HEK293 (cell line): ENCODE measurements around the gene PSMG1.

Experiments
- CTCF ChIA-PET: fragments of 350-600 bp; formaldehyde crosslinking; extraction: SDS; loops from one replicate; lab custom pipeline; 2021; ENCODE audit warnings: antibody characterized with exemption; lab: Yijun Ruan, JAX
- POLR2A ChIA-PET: fragments of 300-600 bp; formaldehyde crosslinking; extraction: SDS; loops from one replicate; lab custom pipeline; 2020; ENCODE audit warnings: antibody characterized with exemption, inconsistent platforms; lab: Yijun Ruan, JAX
- H3K27ac ChIP-seq: fragments of 200-500 bp; sonication (Bioruptor generic); 2 replicates; pipeline ENCODE4 v1.5.1; 2014; ENCODE audit warnings: low read depth, low read length, control low read depth, inconsistent platforms; ENCODE audit errors: extremely low read depth
- H3K36me3 ChIP-seq, 2 experiments: fragments of 200-500 bp in 1 of 2; sonication (Bioruptor generic) in 1 of 2; 1 replicate in 1 of 2; 2 replicates in 1 of 2; pipeline ENCODE4 v1.5.1; 2014 to 2017; ENCODE audit warnings: inconsistent platforms in 2 of 2, low read length in 2 of 2; ENCODE audit not compliant: control insufficient read depth in 2 of 2, insufficient read depth in 1 of 2
- H3K4me1 ChIP-seq: fragments of 200-500 bp; sonication (Bioruptor generic); 2 replicates; pipeline ENCODE4 v1.5.1; 2014; ENCODE audit warnings: mild to moderate bottlenecking, low read length, inconsistent platforms; ENCODE audit not compliant: control insufficient read depth, insufficient read depth
- H3K4me3 ChIP-seq: 2 replicates; pipeline ENCODE4 v1.5.1; 2011; ENCODE audit warnings: low read depth, mild to moderate bottlenecking, control low read depth, low read length, moderate library complexity
- H3K9me3 ChIP-seq: fragments of 200-500 bp; sonication (Bioruptor generic); 2 replicates; pipeline ENCODE4 v1.5.1; 2014; ENCODE audit warnings: low read depth, low read length, inconsistent platforms; ENCODE audit not compliant: control insufficient read depth, insufficient read depth
- BCL11A ChIP-seq: fragments of 450-650 bp; formaldehyde crosslinking; IDR thresholded peaks from 2 replicates; pipeline ENCODE4 v1.5.1; 2016; ENCODE audit warnings: low read depth, missing biosample characterization, missing genetic modification characterization
- EGR2 ChIP-seq: fragments of 450-650 bp; formaldehyde crosslinking; IDR thresholded peaks from 2 replicates; pipeline ENCODE4 v1.5.1; 2016; ENCODE audit warnings: low read depth, missing biosample characterization, missing genetic modification characterization
- GLIS1 ChIP-seq: fragments of 450-650 bp; formaldehyde crosslinking; IDR thresholded peaks from 2 replicates; pipeline ENCODE4 v1.5.1; 2016; ENCODE audit warnings: missing biosample characterization, missing genetic modification characterization
- GLIS2 ChIP-seq: fragments of 450-650 bp; formaldehyde crosslinking; IDR thresholded peaks from 2 replicates; pipeline ENCODE4 v1.5.1; 2016; ENCODE audit warnings: missing biosample characterization, missing genetic modification characterization
- HOXA7 ChIP-seq: sonication (generic); formaldehyde crosslinking; IDR thresholded peaks from 2 replicates; pipeline ENCODE4 v1.8.1; 2022; ENCODE audit warnings: missing genetic modification reagents, borderline replicate concordance
- PATZ1 ChIP-seq: fragments of 450-650 bp; formaldehyde crosslinking; IDR thresholded peaks from 2 replicates; pipeline ENCODE4 v1.5.1; 2016; ENCODE audit warnings: missing biosample characterization, missing genetic modification characterization
- PRDM10 ChIP-seq: fragments of 450-650 bp; formaldehyde crosslinking; IDR thresholded peaks from 2 replicates; pipeline ENCODE4 v1.5.1; 2016; ENCODE audit warnings: missing biosample characterization, missing genetic modification characterization
- ZBTB17 ChIP-seq: fragments of 450-650 bp; formaldehyde crosslinking; IDR thresholded peaks from 2 replicates; pipeline ENCODE4 v1.5.1; 2016; ENCODE audit warnings: missing biosample characterization, missing genetic modification characterization
- ZBTB7A ChIP-seq: fragments of 450-650 bp; formaldehyde crosslinking; IDR thresholded peaks from 2 replicates; pipeline ENCODE4 v1.5.1; 2016; ENCODE audit warnings: low read depth, missing biosample characterization, missing genetic modification characterization
- ZFHX2 ChIP-seq: fragments of 450-650 bp; formaldehyde crosslinking; conservative IDR thresholded peaks from 2 replicates; pipeline ENCODE4 v1.5.1; 2016; ENCODE audit warnings: missing biosample characterization, missing genetic modification characterization
- ZNF140 ChIP-seq: fragments of 450-650 bp; formaldehyde crosslinking; IDR thresholded peaks from 2 replicates; pipeline ENCODE4 v1.5.1; 2016; ENCODE audit warnings: missing biosample characterization, missing genetic modification characterization
- ZNF18 ChIP-seq: fragments of 450-650 bp; formaldehyde crosslinking; IDR thresholded peaks from 2 replicates; pipeline ENCODE4 v1.5.1; 2016; ENCODE audit warnings: missing biosample characterization, missing genetic modification characterization
- ZNF184 ChIP-seq: fragments of 450-650 bp; IDR thresholded peaks from 2 replicates; pipeline ENCODE4 v1.5.1; 2018; ENCODE audit warnings: missing biosample characterization, mild to moderate bottlenecking, missing genetic modification characterization
- ZNF404 ChIP-seq: fragments of 450-650 bp; formaldehyde crosslinking; IDR thresholded peaks from 2 replicates; pipeline ENCODE4 v1.5.1; 2017; ENCODE audit warnings: missing biosample characterization, missing genetic modification characterization
- ZNF514 ChIP-seq: fragments of 450-650 bp; formaldehyde crosslinking; IDR thresholded peaks from 2 replicates; pipeline ENCODE4 v1.5.1; 2016; ENCODE audit warnings: missing biosample characterization, missing genetic modification characterization
- ZNF544 ChIP-seq: fragments of 450-650 bp; formaldehyde crosslinking; IDR thresholded peaks from 2 replicates; pipeline ENCODE4 v1.5.0; 2017; ENCODE audit warnings: missing biosample characterization, missing genetic modification characterization
- ZNF596 ChIP-seq: fragments of 450-650 bp; IDR thresholded peaks from 2 replicates; pipeline ENCODE4 v1.5.0; 2018; ENCODE audit warnings: missing biosample characterization, mild to moderate bottlenecking, missing genetic modification characterization, moderate library complexity
- ZNF837 ChIP-seq: fragments of 450-650 bp; formaldehyde crosslinking; IDR thresholded peaks from 2 replicates; pipeline ENCODE4 v1.5.1; 2016; ENCODE audit warnings: missing biosample characterization, missing genetic modification characterization

The PSMG1 gene

GRCh38 chr21:39141502-39141901 lies 41.7 kb downstream of the PSMG1 start:
- ChIA-PET CTCF (interaction anchor here (0.7 to 1.3 kb wide), 4 partner anchors 15 to 969 kb away, joined by 3 to 6 read pairs (median 4); no protein-coding TSS in a partner anchor), POLR2A (no interaction called here)
- no peak overlapping the region for H3K4me3 ChIP-seq
- peaks cover 3% of the 10 kb centered on the region; the same call in 1 of the 2 replicates for H3K4me1 ChIP-seq
- TF ChIP-seq ZNF404, result no peak
- TF ChIP-seq PRDM10 (tag by site-specific recombination), result no peak
- TF ChIP-seq ZFHX2 (tag by site-specific recombination), result 0 out of 2 replicates have a peak, but pooled peaks have one; percentile 21
- H3K27ac ChIP-seq, result no peak overlapping the region
- no peaks in the 10 kb centered on the region for H3K36me3 ChIP-seq
- H3K9me3 ChIP-seq, result no peaks in the 10 kb centered on the region

- Histone ChIP-seq H3K9me3 (no peaks in the 10 kb centered on the region), H3K4me3 (no peak overlapping the region), H3K36me3 (no peaks in the 10 kb centered on the region), H3K27ac (no peak overlapping the region), H3K4me1 (peaks cover 3% of the 10 kb centered on the region; the same call in 1 of the 2 replicates)
- TF ChIP-seq ZNF18 (tag by site-specific recombination) (no peak), ZBTB17 (tag by site-specific recombination) (0 out of 2 replicates have a peak, but pooled peaks have one; percentile 32), ZNF544 (tag by site-specific recombination) (no peak), ZNF837 (no peak), ZNF140 (tag by site-specific recombination) (no peak), BCL11A (tag by site-specific recombination) (no peak), PATZ1 (tag by site-specific recombination) (no peak), EGR2 (peak; percentile 67), HOXA7 (CRISPR knock-in tag) (no peak), ZFHX2 (tag by site-specific recombination) (peak; percentile 58), PRDM10 (tag by site-specific recombination) (no peak), ZBTB7A (tag by site-specific recombination) (no peak), GLIS1 (peak; percentile 39), GLIS2 (no peak), ZNF184 (tag by site-specific recombination) (no peak), ZNF596 (no peak), ZNF514 (tag by site-specific recombination) (no peak)
- ChIA-PET CTCF (interaction anchor here (0.5 to 2.5 kb wide), 63 partner anchors 11 to 1442 kb away, joined by 3 to 18 read pairs (median 3); partner anchors contain the start of gene PSMG1), POLR2A (no interaction called here)
Measured at GRCh38 chr21:39137248-39138178, 45.7 kb downstream of the PSMG1 start.
